GM20000 (cell line): ENCODE results near the gene AGAP1.

Experiments used
- DNase-seq: peaks from one replicate; pipeline ENCODE4 v3.0.0; 2012; ENCODE audit warnings: low spot score
- CTCF ChIP-seq: IDR thresholded peaks from 2 replicates; pipeline ENCODE4 v1.5.1; 2012; ENCODE audit warnings: mild to moderate bottlenecking, control low read depth; ENCODE audit errors: extremely low read depth, missing control alignments

The AGAP1 gene

GRCh38 chr2:235493775-235494715 is at the start of gene AGAP1:
TSS of gene AGAP1 (plus strand) at chr2:235494043.
- no peak for TF ChIP-seq CTCF
- peak; percentile 62 for DNase-seq

- TF ChIP-seq CTCF: no peak
- no peak for DNase-seq
Observed at GRCh38 chr2:235444101-235444597, 49.7 kb upstream of the AGAP1 start.

- no peak for DNase-seq
- TF ChIP-seq CTCF: no peak
Observed at GRCh38 chr2:235445116-235445515, 48.7 kb upstream of the AGAP1 start.

GRCh38 chr2:235446082-235446481 is 47.8 kb upstream of the AGAP1 start:
- DNase-seq: no peak
- no peak for TF ChIP-seq CTCF

- TF ChIP-seq CTCF: no peak
- DNase-seq: no peak
Observed at GRCh38 chr2:235447210-235447609, 46.6 kb upstream of the AGAP1 start.

GRCh38 chr2:235449568-235449967 is 44.3 kb upstream of the AGAP1 start:
- no peak for TF ChIP-seq CTCF
- no peak for DNase-seq

GRCh38 chr2:235453605-235454151 is 40.2 kb upstream of the AGAP1 start:
- DNase-seq: no peak
- TF ChIP-seq CTCF: no peak
